HepG2 (cell line): Measurements from ENCODE around the gene PLIN4. TPM values are rescaled to one million over a fixed set of nuclear protein-coding genes. Genes with fewer than 3 reads are reported as not detected.

ENCODE experiments used
- HHEX ChIP-seq: IDR thresholded peaks from 2 replicates; pipeline ENCODE4 v1.6.1; 2016; ENCODE audit warnings: control low read depth
- MAF1 ChIP-seq: sonication (generic); formaldehyde crosslinking; IDR thresholded peaks from 2 replicates; pipeline ENCODE4 v1.5.0; 2020; ENCODE audit warnings: missing genetic modification reagents, borderline replicate concordance
- MBD4 ChIP-seq: IDR thresholded peaks from 2 replicates; pipeline ENCODE4 v1.6.1; 2012; ENCODE audit warnings: low read length, inconsistent platforms, borderline replicate concordance
- NFRKB ChIP-seq: fragments of 450-650 bp; IDR thresholded peaks from 2 replicates; pipeline ENCODE4 v1.6.1; 2017
- NR2C2 ChIP-seq: sonication (generic); formaldehyde crosslinking; IDR thresholded peaks from 2 replicates; pipeline ENCODE4 v1.4.0; 2020; ENCODE audit warnings: missing genetic modification reagents, mild to moderate bottlenecking, moderate library complexity, borderline replicate concordance
- RARG ChIP-seq: sonication (generic); formaldehyde crosslinking; IDR thresholded peaks from 2 replicates; pipeline ENCODE4 v1.4.0; 2020; ENCODE audit warnings: low read depth, mild to moderate bottlenecking, missing genetic modification reagents
- REST ChIP-seq, 2 experiments: IDR thresholded peaks; 2 replicates each; pipeline ENCODE4 v1.6.1; 2011 to 2012; ENCODE audit warnings: low read length in 2 of 2, borderline replicate concordance in 1 of 2, low read depth in 1 of 2, mild to moderate bottlenecking in 1 of 2, moderate library complexity in 1 of 2
- RORA ChIP-seq: sonication (generic); formaldehyde crosslinking; IDR thresholded peaks from 2 replicates; pipeline ENCODE4 v1.5.0; 2020; ENCODE audit warnings: mild to moderate bottlenecking, missing genetic modification reagents, moderate library complexity
- SMC3 ChIP-seq: IDR thresholded peaks from 2 replicates; pipeline ENCODE4 v1.6.1; 2011; ENCODE audit warnings: low read length, improper control_type of control experiment
- SP140L ChIP-seq: sonication (generic); formaldehyde crosslinking; IDR thresholded peaks from 2 replicates; pipeline ENCODE4 v1.4.0; 2020; ENCODE audit warnings: missing genetic modification reagents, borderline replicate concordance
- SPEN ChIP-seq: sonication (generic); formaldehyde crosslinking; IDR thresholded peaks from 2 replicates; pipeline ENCODE4 v1.5.1; 2020; ENCODE audit warnings: low read depth, mild to moderate bottlenecking, missing genetic modification reagents
- ZNF10 ChIP-seq: sonication (generic); formaldehyde crosslinking; IDR thresholded peaks from 2 replicates; pipeline ENCODE4 v1.4.0; 2020; ENCODE audit warnings: mild to moderate bottlenecking, low read depth, missing genetic modification reagents, borderline replicate concordance
- ZNF280D ChIP-seq: sonication (generic); formaldehyde crosslinking; IDR thresholded peaks from 2 replicates; pipeline ENCODE4 v1.5.1; 2020; ENCODE audit warnings: mild to moderate bottlenecking, missing genetic modification reagents
- ZNF629 ChIP-seq: sonication (generic); formaldehyde crosslinking; conservative IDR thresholded peaks from 2 replicates; pipeline ENCODE4 v1.5.0; 2020; ENCODE audit warnings: missing genetic modification reagents
- ZNF883 ChIP-seq: sonication (generic); formaldehyde crosslinking; IDR thresholded peaks from 2 replicates; pipeline ENCODE4 v1.5.1; 2020; ENCODE audit warnings: mild to moderate bottlenecking, missing genetic modification reagents; ENCODE audit errors: not compliant biosample characterization
- polyA plus RNA-seq, 8 experiments: library from polyadenylated mRNA; depleted of rRNA in 3 of 8; stranded (reverse) in 7 of 8; unstranded in 1 of 8; fragments of >200 nt; fragmentation: Illumina TruSeq in 4 of 8; extraction: Trizol in 4 of 8; gene quantifications; 2 replicates each; pipeline versions ENCODE4 v1.2.1 to v1.2.3, GENCODE V29; 2011 to 2016; ENCODE audit warnings: low read depth in 4 of 8, missing spikeins in 1 of 8, mixed read lengths in 1 of 8; ENCODE audit not compliant: insufficient read depth in 1 of 8
- total RNA-seq, 5 experiments: library from RNA; depleted of rRNA; stranded (reverse); fragments of >200 nt; fragmentation: Illumina TruSeq; extraction: Trizol; gene quantifications; 2 replicates each; pipeline ENCODE4 v1.2.3, GENCODE V29; 2016; ENCODE audit warnings: low read depth in 1 of 5
- TF ChIP-seq, protein P1 (sequence below): sonication (generic); formaldehyde crosslinking; IDR thresholded peaks from 2 replicates; pipeline ENCODE4 v1.4.0; 2020; ENCODE audit warnings: missing genetic modification reagents, borderline replicate concordance
- TF ChIP-seq, protein P2 (sequence below): sonication (generic); formaldehyde crosslinking; IDR thresholded peaks from 2 replicates; pipeline ENCODE4 v1.4.0; 2020; ENCODE audit warnings: mild to moderate bottlenecking, missing genetic modification reagents, borderline replicate concordance

PLIN4 gene
- total and polyA plus RNA-seq, 2 of the 13 experiments (the other 11 are each of a cell fraction or from before 2014, with no cell fraction given): 1.1 to 1.3 TPM

DNA sequence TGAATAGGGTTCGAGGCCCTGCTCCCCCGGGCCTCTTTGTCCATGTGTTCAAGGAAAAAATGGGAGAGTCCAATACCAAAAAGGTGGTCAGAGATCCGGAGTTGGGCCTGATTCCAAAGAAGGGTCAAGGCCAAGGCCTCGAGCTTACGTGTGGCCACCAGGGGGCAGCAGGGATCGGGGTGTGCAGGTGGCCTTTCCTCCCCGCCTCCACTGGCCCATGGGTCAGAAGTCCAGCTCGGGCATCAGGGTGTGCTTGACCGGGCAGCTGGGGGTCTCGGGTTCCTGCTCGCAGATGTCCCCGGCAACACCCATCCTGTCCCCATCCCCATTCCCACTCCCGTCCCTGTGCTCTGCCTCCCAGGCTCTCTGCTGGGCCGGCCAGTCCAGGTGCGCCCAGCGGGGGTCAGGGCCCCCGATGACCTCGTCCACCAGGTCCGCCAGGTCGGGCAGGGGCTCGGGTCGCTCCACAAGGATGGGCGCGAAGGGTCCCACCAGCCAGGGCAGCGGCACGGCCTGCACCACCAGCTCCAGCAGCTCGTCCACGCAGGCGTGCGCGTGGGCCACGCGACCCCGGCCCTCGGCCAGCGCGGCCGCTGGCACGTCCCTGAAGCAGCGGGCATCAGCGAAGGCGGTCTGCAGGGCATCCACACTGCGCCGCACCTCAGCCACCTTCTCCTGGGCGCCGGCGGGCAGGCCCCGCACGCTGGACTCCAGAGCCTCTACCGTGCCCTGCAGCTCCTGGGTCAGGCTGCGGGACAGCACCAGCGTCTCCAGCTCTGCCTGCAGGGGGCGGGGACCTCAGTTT is 5.2 kb upstream of the PLIN4 start (continued):
- TF ChIP-seq, protein P1, sequence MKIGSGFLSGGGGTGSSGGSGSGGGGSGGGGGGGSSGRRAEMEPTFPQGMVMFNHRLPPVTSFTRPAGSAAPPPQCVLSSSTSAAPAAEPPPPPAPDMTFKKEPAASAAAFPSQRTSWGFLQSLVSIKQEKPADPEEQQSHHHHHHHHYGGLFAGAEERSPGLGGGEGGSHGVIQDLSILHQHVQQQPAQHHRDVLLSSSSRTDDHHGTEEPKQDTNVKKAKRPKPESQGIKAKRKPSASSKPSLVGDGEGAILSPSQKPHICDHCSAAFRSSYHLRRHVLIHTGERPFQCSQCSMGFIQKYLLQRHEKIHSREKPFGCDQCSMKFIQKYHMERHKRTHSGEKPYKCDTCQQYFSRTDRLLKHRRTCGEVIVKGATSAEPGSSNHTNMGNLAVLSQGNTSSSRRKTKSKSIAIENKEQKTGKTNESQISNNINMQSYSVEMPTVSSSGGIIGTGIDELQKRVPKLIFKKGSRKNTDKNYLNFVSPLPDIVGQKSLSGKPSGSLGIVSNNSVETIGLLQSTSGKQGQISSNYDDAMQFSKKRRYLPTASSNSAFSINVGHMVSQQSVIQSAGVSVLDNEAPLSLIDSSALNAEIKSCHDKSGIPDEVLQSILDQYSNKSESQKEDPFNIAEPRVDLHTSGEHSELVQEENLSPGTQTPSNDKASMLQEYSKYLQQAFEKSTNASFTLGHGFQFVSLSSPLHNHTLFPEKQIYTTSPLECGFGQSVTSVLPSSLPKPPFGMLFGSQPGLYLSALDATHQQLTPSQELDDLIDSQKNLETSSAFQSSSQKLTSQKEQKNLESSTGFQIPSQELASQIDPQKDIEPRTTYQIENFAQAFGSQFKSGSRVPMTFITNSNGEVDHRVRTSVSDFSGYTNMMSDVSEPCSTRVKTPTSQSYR (CRISPR knock-in tag): peak; percentile 66; the same call in 1 of the 2 replicates
- TF ChIP-seq RORA (CRISPR knock-in tag): no peak
- no peak for TF ChIP-seq ZNF10 (CRISPR knock-in tag)
- no peak for TF ChIP-seq MAF1 (CRISPR knock-in tag)
- no peak for TF ChIP-seq REST (IDR thresholded peaks at IDR 0.05; ENCODE audit: borderline replicate concordance in 1 of 2, low read depth in 1 of 2, low read length in 2 of 2)
- TF ChIP-seq NR2C2 (CRISPR knock-in tag): peak; percentile 80
- TF ChIP-seq HHEX (CRISPR knock-in tag): no peak
- peak; percentile 58; the same call in 1 of the 2 replicates for TF ChIP-seq ZNF629
- TF ChIP-seq, protein P2, sequence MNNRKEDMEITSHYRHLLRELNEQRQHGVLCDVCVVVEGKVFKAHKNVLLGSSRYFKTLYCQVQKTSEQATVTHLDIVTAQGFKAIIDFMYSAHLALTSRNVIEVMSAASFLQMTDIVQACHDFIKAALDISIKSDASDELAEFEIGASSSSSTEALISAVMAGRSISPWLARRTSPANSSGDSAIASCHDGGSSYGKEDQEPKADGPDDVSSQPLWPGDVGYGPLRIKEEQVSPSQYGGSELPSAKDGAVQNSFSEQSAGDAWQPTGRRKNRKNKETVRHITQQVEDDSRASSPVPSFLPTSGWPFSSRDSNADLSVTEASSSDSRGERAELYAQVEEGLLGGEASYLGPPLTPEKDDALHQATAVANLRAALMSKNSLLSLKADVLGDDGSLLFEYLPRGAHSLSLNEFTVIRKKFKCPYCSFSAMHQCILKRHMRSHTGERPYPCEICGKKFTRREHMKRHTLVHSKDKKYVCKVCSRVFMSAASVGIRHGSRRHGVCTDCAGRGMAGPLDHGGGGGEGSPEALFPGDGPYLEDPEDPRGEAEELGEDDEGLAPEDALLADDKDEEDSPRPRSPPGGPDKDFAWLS (CRISPR knock-in tag): no peak
- 0 out of 2 replicates have a peak, but pooled peaks have one; percentile 9 for TF ChIP-seq SMC3
- TF ChIP-seq MBD4: no peak
- TF ChIP-seq NFRKB: no peak
- TF ChIP-seq RARG (CRISPR knock-in tag): no peak
- peak; percentile 70; the same call in 1 of the 2 replicates for TF ChIP-seq SPEN (CRISPR knock-in tag)
- TF ChIP-seq SP140L (CRISPR knock-in tag): no peak
- TF ChIP-seq ZNF280D (CRISPR knock-in tag): no peak
- no peak for TF ChIP-seq ZNF883
